ENCODE data around the gene NELL1. TPM values are rescaled to one million over a fixed set of nuclear protein-coding genes. Genes with fewer than 3 reads are reported as not detected.

The NELL1 gene
- polyA plus RNA-seq, 1 of the 3 experiments (the other 2 are of a cell fraction) = not detected

DNA sequence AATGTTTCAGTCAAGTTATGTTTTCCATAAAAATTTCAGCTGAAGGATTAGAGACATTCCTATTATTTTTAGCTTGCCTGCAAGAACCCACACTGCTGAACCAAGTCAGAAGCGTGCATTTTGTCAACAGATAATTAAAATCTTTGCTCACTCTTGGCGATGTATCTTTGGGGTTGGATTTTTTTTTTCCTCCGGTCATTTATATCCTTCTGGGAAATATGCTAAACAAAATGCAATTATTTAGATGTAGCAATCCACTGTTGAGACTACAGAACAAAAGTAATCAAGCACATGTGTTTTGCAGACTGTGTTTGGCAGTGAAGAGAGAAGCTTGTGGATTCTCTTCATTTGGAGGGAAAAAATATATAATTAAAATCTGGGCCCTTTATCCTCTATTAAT is 15.3 kb upstream of the NELL1 start:
- Histone ChIP-seq H4K20me1 (ENCODE audit: insufficient read depth) (no peaks in the 10 kb centered on the region), H3K4me1 (ENCODE audit: control insufficient read depth in 1 of 2, insufficient read depth in 2 of 2, low read depth in 1 of 2, low read length in 1 of 2) (peaks cover 0 to 19% of the 10 kb centered on the region in 2 experiments; a peak in 1 of 4 replicates), H3K4me2 (no peak overlapping the region), H3K9ac (no peak overlapping the region), H3K27ac (ENCODE audit: low read depth in 2 of 2, low read length in 1 of 2) (no peak overlapping the region; a peak in 1 of 4 replicates), H2AFZ (ENCODE audit: low read depth) (no peak overlapping the region), H3K4me3 (ENCODE audit: low read depth in 2 of 2, low read length in 1 of 2) (no peak overlapping the region), H3K79me2 (ENCODE audit: insufficient read depth) (no peaks in the 10 kb centered on the region), H3K9me2 (no peaks in the 10 kb centered on the region), H3K27me3 (ENCODE audit: insufficient read depth) (no peaks in the 10 kb centered on the region), H3K36me3 (replicated peaks in 1 of 2; ENCODE audit: control insufficient read depth in 1 of 2, insufficient read depth in 2 of 2, low read length in 1 of 2) (no peaks in the 10 kb centered on the region), H3K9me3 (no peaks in the 10 kb centered on the region), H3F3A (replicated peaks; ENCODE audit: insufficient read depth) (no peaks in the 10 kb centered on the region)
- WGBS (ENCODE audit: low lambda C conversion rate) = 23% methylated on average over 3 of the region's 3 CpGs
- ChIA-PET POLR2A (no interaction called here), CTCF (interaction anchor here (0.8 to 2.1 kb wide), 6 partner anchors 10 to 1499 kb away, joined by 3 to 13 read pairs (median 4); partner anchors contain the start of gene NELL1)
- no peak for TF ChIP-seq CTCF (IDR thresholded peaks at IDR 0.05)
- TF ChIP-seq IRF3 (IDR thresholded peaks at IDR 0.05; ENCODE audit: low read depth, low read length) = no peak
- no peak for TF ChIP-seq PBX3 (IDR thresholded peaks at IDR 0.05)
- TF ChIP-seq FOSL2 (IDR thresholded peaks at IDR 0.05; ENCODE audit: borderline replicate concordance, low read depth) = no peak
- TF ChIP-seq JUND (IDR thresholded peaks at IDR 0.05) = no peak
- no peak for TF ChIP-seq SMC3 (IDR thresholded peaks at IDR 0.05; ENCODE audit: low read depth, low read length)
- TF ChIP-seq TAF1 (IDR thresholded peaks at IDR 0.05; ENCODE audit: borderline replicate concordance, low read depth, low read length) = no peak
- no peak for TF ChIP-seq REST (IDR thresholded peaks at IDR 0.05; ENCODE audit: low read depth, low read length)
- TF ChIP-seq CHD2 (IDR thresholded peaks at IDR 0.05; ENCODE audit: low read length, partially characterized antibody) = no peak
- no peak for TF ChIP-seq RAD21 (IDR thresholded peaks at IDR 0.05; ENCODE audit: low read length)
- no peak for TF ChIP-seq GATA2 (CRISPR knock-in tag; IDR thresholded peaks at IDR 0.05)
- TF ChIP-seq FOXM1 (IDR thresholded peaks at IDR 0.05; ENCODE audit: low read depth) = no peak
- TF ChIP-seq MAX (IDR thresholded peaks at IDR 0.05; ENCODE audit: low read depth) = no peak
- TF ChIP-seq NRF1 (IDR thresholded peaks at IDR 0.05; ENCODE audit: low read depth, low read length) = no peak
- no peak for TF ChIP-seq EZH2phosphoT487 (IDR thresholded peaks at IDR 0.05; ENCODE audit: borderline replicate concordance, low read depth)
- no peak for TF ChIP-seq YY1 (IDR thresholded peaks at IDR 0.05; ENCODE audit: low read depth)
- TF ChIP-seq TCF12 (IDR thresholded peaks at IDR 0.05) = no peak
- DNase-seq = no peak
